Subcutaneous preadipocyte (primary cell): ENCODE measurements around the gene GLDC. TPM values are rescaled to one million over a fixed set of nuclear protein-coding genes. Genes with fewer than 3 reads are reported as not detected.

Experiments used
- small RNA-seq: library from RNA; depleted of rRNA; stranded (forward); fragments of <200 nt; gene quantifications from one replicate; pipeline ENCODE3, GENCODE V24; 2012
- total RNA-seq: library from RNA; depleted of rRNA; stranded (reverse); fragments of >200 nt; gene quantifications from 2 replicates; pipeline ENCODE4 v1.2.3, GENCODE V29; 2012

Gene GLDC
- 11.0 and 17.6 TPM in 2 replicates for total RNA-seq

GRCh38 chr9:6645355-6646292, at the start of gene GLDC:
TSS of gene GLDC (minus strand) at chr9:6645729. CDS start at chr9:6645499, 230 bp downstream.

Small RNA genes within 50 kb of the gene (small RNA-seq; reads per million reads assigned to genes)
- gene RN7SL123P (not detected), gene RN7SL25P (not detected)

Other genes starting within 250 kb of the GLDC start
- 59.9 and 88.9 TPM in 2 replicates for gene UHRF2, start 232.5 kb downstream of the GLDC start, total RNA-seq
- gene KDM4C, start 112.2 kb upstream of the GLDC start, total RNA-seq, result 34.2 and 37.9 TPM in 2 replicates